Activated T-cell treated with anti-CD3 and anti-CD28 coated beads, Interleukin-2, amount 50 U/mL, for 24 hours (primary cell): ENCODE measurements around the gene HIPK2.

Experiments
- DNase-seq: peaks from one replicate; pipeline ENCODE4 v3.0.0-alpha.2; 2020
- H3K27ac Mint-ChIP-seq: 2 replicates; pipeline ENCODE4 v1.8.0; 2020; ENCODE audit warnings: mild to moderate bottlenecking, mixed read lengths
- H3K27me3 Mint-ChIP-seq: 2 replicates; pipeline ENCODE4 v1.8.0; 2020; ENCODE audit warnings: mixed read lengths
- H3K36me3 Mint-ChIP-seq: 2 replicates; pipeline ENCODE4 v1.8.0; 2020; ENCODE audit warnings: low read depth, mixed read lengths
- H3K4me1 Mint-ChIP-seq: 2 replicates; pipeline ENCODE4 v1.8.0; 2020; ENCODE audit warnings: low read depth, mixed read lengths
- H3K4me3 Mint-ChIP-seq: 2 replicates; pipeline ENCODE4 v1.8.0; 2020; ENCODE audit warnings: mild to moderate bottlenecking, moderate library complexity, mixed read lengths
- H3K9me3 Mint-ChIP-seq: 2 replicates; pipeline ENCODE4 v1.8.0; 2020; ENCODE audit warnings: mixed read lengths

HIPK2 gene

GRCh38 chr7:139777948-139778841, at the start of gene HIPK2:
Gene HIPK2 (minus strand): TSS chr7:139777998. CDS start chr7:139777623, 375 bp downstream.
- Mint-ChIP-seq H3K27me3 (no peaks in the 10 kb centered on the region), H3K4me1 (peaks cover 49% of the 10 kb centered on the region), H3K27ac (peak within 1 kb of the TSS; percentile 92), H3K4me3 (peak within 1 kb of the TSS; percentile 95), H3K36me3 (peaks cover 24% of the 10 kb centered on the region), H3K9me3 (no peaks in the 10 kb centered on the region)
- DNase-seq: peak; percentile 83

- Mint-ChIP-seq H3K4me1 (peaks cover 28% of the 10 kb centered on the region), H3K9me3 (no peaks in the 10 kb centered on the region), H3K36me3 (peaks cover 2% of the 10 kb centered on the region), H3K27ac (no peak overlapping the region), H3K27me3 (peaks cover 3% of the 10 kb centered on the region), H3K4me3 (no peak overlapping the region)
- no peak for DNase-seq
These were observed 49.2 kb upstream of the HIPK2 start for GRCh38 chr7:139827042-139827441.

DNA sequence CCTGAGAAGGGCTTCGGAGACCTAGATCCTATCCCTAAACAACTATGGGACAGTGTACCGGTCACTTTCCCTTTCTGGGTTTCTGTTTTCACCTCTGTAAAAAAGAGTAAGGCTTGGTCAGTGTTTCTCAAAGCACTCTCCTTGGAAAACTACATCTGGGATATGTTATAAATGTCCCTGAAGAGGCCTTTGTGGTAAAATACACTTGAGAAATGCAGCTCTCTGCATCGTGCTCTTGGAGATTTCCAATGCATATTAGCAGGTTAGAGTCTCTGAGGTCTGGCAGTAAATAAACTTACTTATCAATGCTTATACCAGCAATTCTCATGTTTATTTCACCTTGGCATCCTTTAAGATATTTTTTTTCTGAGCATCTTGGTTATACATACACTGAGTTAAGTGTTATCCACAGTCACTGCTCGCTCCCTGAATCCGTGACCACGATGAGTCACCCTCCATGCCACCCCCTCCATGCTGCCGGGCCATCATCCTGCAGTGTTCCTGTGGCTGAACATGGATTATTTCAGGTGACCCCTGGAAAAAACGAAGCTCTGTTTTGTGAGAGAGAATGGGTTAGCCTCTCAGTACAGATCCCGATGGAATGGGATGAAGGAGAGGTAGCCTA, 48.0 kb upstream of the HIPK2 start:
- DNase-seq: no peak
- Mint-ChIP-seq H3K9me3 (no peaks in the 10 kb centered on the region), H3K27ac (no peak overlapping the region), H3K4me1 (peaks cover 21% of the 10 kb centered on the region), H3K27me3 (peaks cover 3% of the 10 kb centered on the region), H3K4me3 (no peak overlapping the region), H3K36me3 (no peaks in the 10 kb centered on the region)

GRCh38 chr7:139823959-139824521, 46.2 kb upstream of the HIPK2 start:
- Mint-ChIP-seq H3K36me3 (no peaks in the 10 kb centered on the region), H3K4me1 (peaks cover 6% of the 10 kb centered on the region), H3K27ac (no peak overlapping the region), H3K9me3 (no peaks in the 10 kb centered on the region), H3K27me3 (peaks cover 3% of the 10 kb centered on the region), H3K4me3 (no peak overlapping the region)
- no peak for DNase-seq

GRCh38 chr7:139822855-139823254, 45.1 kb upstream of the HIPK2 start:
- H3K36me3 Mint-ChIP-seq: no peaks in the 10 kb centered on the region
- H3K4me1 Mint-ChIP-seq: no peaks in the 10 kb centered on the region
- H3K9me3 Mint-ChIP-seq: no peaks in the 10 kb centered on the region
- no peak overlapping the region for H3K27ac Mint-ChIP-seq
- H3K27me3 Mint-ChIP-seq: peaks cover 3% of the 10 kb centered on the region
- H3K4me3 Mint-ChIP-seq: no peak overlapping the region
- no peak for DNase-seq

GRCh38 chr7:139821349-139822105, 43.7 kb upstream of the HIPK2 start:
- Mint-ChIP-seq H3K27ac (no peak overlapping the region), H3K36me3 (no peaks in the 10 kb centered on the region), H3K27me3 (peaks cover 3% of the 10 kb centered on the region), H3K4me1 (no peaks in the 10 kb centered on the region), H3K9me3 (no peaks in the 10 kb centered on the region), H3K4me3 (no peak overlapping the region)
- DNase-seq: no peak

DNA sequence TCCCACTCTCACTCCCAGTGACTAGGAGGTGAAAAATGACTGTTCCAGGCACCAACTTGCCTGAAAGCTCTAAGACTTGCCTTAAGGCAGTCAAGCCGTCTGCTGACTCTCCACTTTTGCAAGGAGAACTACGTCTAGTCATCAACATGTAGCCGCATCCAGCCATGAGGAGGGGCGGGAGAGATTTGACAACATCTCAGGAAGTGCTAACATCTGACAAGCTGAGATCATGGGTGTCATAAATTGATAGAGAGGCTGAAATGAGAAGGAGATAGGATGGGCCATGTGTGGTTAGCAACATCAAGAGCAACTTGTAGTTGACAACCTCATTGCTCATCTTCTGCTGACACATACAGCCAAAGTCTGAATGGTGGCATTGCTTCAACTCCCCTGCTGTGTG, 42.3 kb upstream of the HIPK2 start:
- Mint-ChIP-seq H3K27ac (no peak overlapping the region), H3K4me1 (no peaks in the 10 kb centered on the region), H3K9me3 (peaks cover 2% of the 10 kb centered on the region), H3K4me3 (no peak overlapping the region), H3K27me3 (no peaks in the 10 kb centered on the region), H3K36me3 (no peaks in the 10 kb centered on the region)
- DNase-seq: no peak

DNA sequence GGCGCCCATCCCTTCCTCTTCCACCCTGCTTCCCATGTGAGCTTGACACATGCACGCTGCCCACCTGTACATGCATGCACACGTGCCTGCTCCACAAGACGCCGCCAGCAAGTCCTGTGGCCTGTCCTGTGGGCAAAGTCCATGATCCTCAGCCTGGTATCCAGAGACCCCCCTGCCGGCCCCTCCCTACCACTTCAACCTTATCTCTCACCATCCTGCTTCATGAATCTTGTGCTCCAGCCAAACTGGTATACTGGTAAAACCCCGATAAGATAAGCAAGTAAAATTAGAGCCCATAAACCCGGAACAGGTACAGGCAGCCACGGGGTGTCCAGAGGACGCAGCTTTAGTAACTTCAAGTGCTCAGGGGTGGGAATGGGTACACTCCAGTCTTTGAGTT, 39.5 kb upstream of the HIPK2 start:
- H3K27me3 Mint-ChIP-seq: no peaks in the 10 kb centered on the region
- H3K4me3 Mint-ChIP-seq: no peak overlapping the region
- H3K27ac Mint-ChIP-seq: no peak overlapping the region
- no peak for DNase-seq
- no peaks in the 10 kb centered on the region for H3K36me3 Mint-ChIP-seq
- peaks cover 2% of the 10 kb centered on the region for H3K9me3 Mint-ChIP-seq
- H3K4me1 Mint-ChIP-seq: peaks cover 5% of the 10 kb centered on the region

- H3K4me1 Mint-ChIP-seq: peaks cover 12% of the 10 kb centered on the region
- no peak overlapping the region for H3K4me3 Mint-ChIP-seq
- no peaks in the 10 kb centered on the region for H3K27me3 Mint-ChIP-seq
- H3K9me3 Mint-ChIP-seq: peaks cover 2% of the 10 kb centered on the region
- H3K27ac Mint-ChIP-seq: no peak overlapping the region
- DNase-seq: no peak
- H3K36me3 Mint-ChIP-seq: no peaks in the 10 kb centered on the region
These were observed 35.9 kb upstream of the HIPK2 start for GRCh38 chr7:139813689-139814088.

DNA sequence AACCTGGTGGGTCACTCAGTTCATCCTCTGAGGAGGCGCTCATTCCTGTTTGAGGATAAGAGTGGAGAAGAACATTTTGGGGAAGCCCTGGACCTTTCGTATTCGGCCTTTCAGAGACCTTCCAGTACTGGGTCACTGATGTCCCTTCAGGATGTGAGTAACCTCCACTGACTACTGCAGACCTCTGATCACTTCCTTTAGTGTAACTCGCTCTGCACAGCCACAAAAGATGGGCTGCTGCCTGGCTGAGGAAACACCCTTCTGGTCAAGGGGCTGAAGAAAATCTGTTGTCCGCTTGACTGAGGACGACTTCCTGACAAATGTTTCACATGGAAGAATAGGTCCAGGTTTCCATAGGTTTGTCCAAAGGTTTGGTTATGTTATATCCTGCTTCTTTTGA, 35.4 kb upstream of the HIPK2 start:
- Mint-ChIP-seq H3K27me3 (no peaks in the 10 kb centered on the region), H3K9me3 (peaks cover 2% of the 10 kb centered on the region), H3K4me1 (peaks cover 12% of the 10 kb centered on the region), H3K27ac (no peak overlapping the region), H3K4me3 (no peak overlapping the region), H3K36me3 (no peaks in the 10 kb centered on the region)
- DNase-seq: no peak

- H3K36me3 Mint-ChIP-seq: no peaks in the 10 kb centered on the region
- no peak for DNase-seq
- H3K4me3 Mint-ChIP-seq: no peak overlapping the region
- no peak overlapping the region for H3K27ac Mint-ChIP-seq
- H3K9me3 Mint-ChIP-seq: peaks cover 1% of the 10 kb centered on the region
- H3K27me3 Mint-ChIP-seq: no peaks in the 10 kb centered on the region
- peaks cover 12% of the 10 kb centered on the region for H3K4me1 Mint-ChIP-seq
These were observed 33.3 kb upstream of the HIPK2 start for GRCh38 chr7:139811066-139811465.

- DNase-seq: no peak
- no peak overlapping the region for H3K27ac Mint-ChIP-seq
- H3K36me3 Mint-ChIP-seq: peaks cover 3% of the 10 kb centered on the region
- no peak overlapping the region for H3K4me3 Mint-ChIP-seq
- peaks cover 9% of the 10 kb centered on the region for H3K9me3 Mint-ChIP-seq
- peaks cover 10% of the 10 kb centered on the region for H3K4me1 Mint-ChIP-seq
- no peaks in the 10 kb centered on the region for H3K27me3 Mint-ChIP-seq
These were observed 31.1 kb upstream of the HIPK2 start for GRCh38 chr7:139808846-139809442.

DNA sequence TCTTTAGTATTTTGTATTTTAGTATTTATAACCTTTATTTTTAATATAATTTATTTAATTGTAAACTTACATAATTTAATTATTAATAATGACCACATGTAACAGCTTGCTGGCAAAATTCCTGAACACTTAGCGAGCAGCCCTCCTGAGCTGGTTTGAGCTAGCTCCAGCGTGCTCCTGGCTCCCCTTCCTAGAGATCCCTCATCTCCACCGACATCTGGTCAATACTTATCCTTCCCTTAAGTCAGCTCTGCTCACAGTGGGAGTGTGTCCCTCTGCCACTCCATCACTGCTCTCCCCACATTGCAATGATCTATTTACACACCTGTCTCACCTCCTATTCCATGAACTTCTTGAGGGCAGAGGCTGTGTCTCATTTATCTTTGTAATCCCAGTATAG, 30.6 kb upstream of the HIPK2 start:
- Mint-ChIP-seq H3K4me1 (peaks cover 7% of the 10 kb centered on the region), H3K27me3 (no peaks in the 10 kb centered on the region), H3K9me3 (peaks cover 9% of the 10 kb centered on the region), H3K36me3 (peaks cover 3% of the 10 kb centered on the region), H3K4me3 (no peak overlapping the region), H3K27ac (no peak overlapping the region)
- DNase-seq: no peak

GRCh38 chr7:139807009-139807408, 29.2 kb upstream of the HIPK2 start:
- H3K27ac Mint-ChIP-seq: no peak overlapping the region
- no peak for DNase-seq
- peaks cover 10% of the 10 kb centered on the region for H3K4me1 Mint-ChIP-seq
- peaks cover 10% of the 10 kb centered on the region for H3K36me3 Mint-ChIP-seq
- H3K9me3 Mint-ChIP-seq: peaks cover 18% of the 10 kb centered on the region
- H3K4me3 Mint-ChIP-seq: no peak overlapping the region
- H3K27me3 Mint-ChIP-seq: no peaks in the 10 kb centered on the region
